ENCODE results near the gene CRHR2.

DNA sequence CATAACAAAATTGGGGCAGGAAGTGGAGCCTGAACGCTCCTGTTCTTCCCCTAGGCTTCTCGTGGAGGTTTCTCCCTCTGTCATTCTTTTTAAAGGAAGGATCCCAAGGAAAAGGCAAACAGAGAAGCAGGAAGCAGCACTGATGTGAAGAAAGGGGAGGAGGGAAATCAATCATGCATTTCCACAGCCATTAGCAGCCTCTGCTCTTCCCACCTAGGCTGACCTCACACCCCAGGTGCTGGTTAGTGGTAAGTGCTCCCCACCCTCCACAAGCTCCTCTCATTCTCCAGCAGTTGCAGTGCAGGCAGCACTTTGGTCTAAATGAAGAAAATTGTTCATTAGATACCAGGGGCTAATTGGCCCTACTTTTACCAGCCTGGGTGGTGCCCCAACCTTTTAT lies 2.6 kb downstream of the CRHR2 start:
- TF ChIP-seq, protein P1, sequence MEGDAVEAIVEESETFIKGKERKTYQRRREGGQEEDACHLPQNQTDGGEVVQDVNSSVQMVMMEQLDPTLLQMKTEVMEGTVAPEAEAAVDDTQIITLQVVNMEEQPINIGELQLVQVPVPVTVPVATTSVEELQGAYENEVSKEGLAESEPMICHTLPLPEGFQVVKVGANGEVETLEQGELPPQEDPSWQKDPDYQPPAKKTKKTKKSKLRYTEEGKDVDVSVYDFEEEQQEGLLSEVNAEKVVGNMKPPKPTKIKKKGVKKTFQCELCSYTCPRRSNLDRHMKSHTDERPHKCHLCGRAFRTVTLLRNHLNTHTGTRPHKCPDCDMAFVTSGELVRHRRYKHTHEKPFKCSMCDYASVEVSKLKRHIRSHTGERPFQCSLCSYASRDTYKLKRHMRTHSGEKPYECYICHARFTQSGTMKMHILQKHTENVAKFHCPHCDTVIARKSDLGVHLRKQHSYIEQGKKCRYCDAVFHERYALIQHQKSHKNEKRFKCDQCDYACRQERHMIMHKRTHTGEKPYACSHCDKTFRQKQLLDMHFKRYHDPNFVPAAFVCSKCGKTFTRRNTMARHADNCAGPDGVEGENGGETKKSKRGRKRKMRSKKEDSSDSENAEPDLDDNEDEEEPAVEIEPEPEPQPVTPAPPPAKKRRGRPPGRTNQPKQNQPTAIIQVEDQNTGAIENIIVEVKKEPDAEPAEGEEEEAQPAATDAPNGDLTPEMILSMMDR (IDR thresholded peaks at IDR 0.05) = no peak
- TF ChIP-seq POLR2A (IDR thresholded peaks at IDR 0.05) = no peak

Data from heart left ventricle (tissue), 13 donors.